Measurements from ENCODE around the gene PSMB1.
"Not testable (repeated sequence)": the region's sequence is repeated elsewhere in the genome, so short reads cannot be mapped to it uniquely, and the experiment has no call there.

PSMB1 gene

DNA sequence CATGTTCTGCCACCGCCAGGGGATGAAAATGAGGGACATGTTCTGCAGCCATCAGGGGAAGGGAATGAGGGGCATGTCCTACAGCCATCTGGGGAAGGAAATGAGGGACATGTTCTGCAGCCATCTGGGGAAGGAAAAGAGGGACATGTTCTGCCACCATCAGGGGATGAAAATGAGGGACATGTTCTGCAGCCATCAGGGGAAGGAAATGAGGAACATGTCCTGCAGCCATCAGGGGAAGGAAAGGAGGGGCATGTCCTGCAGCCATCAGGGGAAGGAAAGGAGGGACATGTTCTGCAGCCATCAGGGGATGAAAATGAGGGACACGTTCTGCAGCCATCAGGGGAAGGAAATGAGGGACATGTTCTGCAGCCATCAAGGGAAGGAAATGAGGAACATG, 50.8 kb downstream of the PSMB1 start:
- not testable (repeated sequence) for DNase-seq

- DNase-seq = no peak
These were observed 52.0 kb downstream of the PSMB1 start for GRCh38 chr6:170500955-170501590.

- DNase-seq = no peak
These were observed 55.2 kb downstream of the PSMB1 start for GRCh38 chr6:170497841-170498301.

GRCh38 chr6:170493354-170493753, 59.8 kb downstream of the PSMB1 start:
- DNase-seq = no peak

GRCh38 chr6:170490259-170490658, 62.8 kb downstream of the PSMB1 start:
- DNase-seq = no peak

DNA sequence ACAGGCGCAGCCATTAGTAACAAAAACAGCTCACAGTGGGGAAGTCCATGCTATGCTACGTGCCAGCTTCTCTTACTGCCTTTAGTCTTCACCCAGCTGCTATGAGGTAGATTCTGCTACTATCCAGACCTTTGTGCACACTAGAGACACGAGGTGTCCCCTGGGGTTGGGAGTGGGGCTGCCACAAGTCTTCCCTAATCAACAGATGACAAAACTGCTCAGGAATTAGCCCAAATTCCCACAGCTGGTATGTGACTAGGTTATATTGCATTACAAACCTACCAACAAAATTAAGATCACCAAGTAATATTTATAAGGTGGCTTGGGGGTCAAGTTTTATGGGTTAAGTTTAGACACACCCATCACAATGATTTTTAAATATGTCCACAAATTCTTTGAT, 63.3 kb downstream of the PSMB1 start:
- no peak for DNase-seq

DNA sequence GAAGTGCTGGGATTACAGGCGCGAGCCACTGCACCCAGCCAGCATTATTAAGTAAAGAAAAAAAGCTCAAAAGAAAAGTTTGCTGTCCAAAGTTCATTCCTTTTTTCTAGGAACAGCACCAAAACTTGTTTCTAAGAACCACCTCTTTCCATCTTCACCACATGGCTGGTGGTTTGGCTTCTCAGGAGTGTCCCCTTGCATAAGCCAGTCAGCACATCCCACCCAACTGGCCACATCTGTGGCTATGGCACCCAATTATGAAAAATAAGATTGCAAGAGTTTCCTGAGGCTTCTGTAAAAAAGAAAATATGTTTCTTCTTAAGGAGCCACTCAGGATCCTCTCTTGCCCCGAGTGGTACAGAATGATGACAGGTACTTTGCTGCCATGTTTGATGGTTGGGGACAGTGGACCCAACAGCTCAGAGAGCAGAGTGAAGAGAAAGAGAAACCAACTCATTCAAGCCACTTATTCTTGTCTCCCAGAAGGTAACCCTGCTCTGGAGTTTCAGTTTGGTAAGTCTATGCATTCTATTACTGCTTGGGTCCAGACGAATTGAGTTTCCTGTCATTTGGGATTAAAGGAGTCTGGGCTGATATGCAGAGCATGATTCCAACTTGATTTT, 65.3 kb downstream of the PSMB1 start:
- DNase-seq = no peak

- no peak for DNase-seq
These were observed 67.9 kb downstream of the PSMB1 start for GRCh38 chr6:170485159-170485558.

Measured in CD4-positive, alpha-beta T cell treated with Interleukin-6 for 4 hours (primary cell).